ENCODE data around the gene EXOC4.
"Not testable (repeated sequence)": the region's sequence is repeated elsewhere in the genome, so short reads cannot be mapped to it uniquely, and the experiment has no call there.

Gene EXOC4

GRCh38 chr7:133638857-133639256 is 386.0 kb downstream of the EXOC4 start:
- Histone ChIP-seq H3K36me3 (ENCODE audit: insufficient read depth, low read length) (no peaks in the 10 kb centered on the region), H3K4me1 (ENCODE audit: insufficient read depth, low read length) (no peaks in the 10 kb centered on the region), H3K4me3 (ENCODE audit: low read depth in 1 of 2, low read length in 2 of 2) (no peak overlapping the region), H3K27me3 (ENCODE audit: control insufficient read depth in 1 of 2, insufficient read depth in 2 of 2, low read length in 2 of 2) (no peaks in the 10 kb centered on the region), H3K9ac (ENCODE audit: low read length) (no peak overlapping the region), H3K27ac (ENCODE audit: low read depth, low read length) (no peak overlapping the region), H3K9me3 (ENCODE audit: low read length) (no peaks in the 10 kb centered on the region)

- Histone ChIP-seq H3K9ac (ENCODE audit: low read length) (no peak overlapping the region), H3K4me1 (ENCODE audit: insufficient read depth, low read length) (peaks cover 10% of the 10 kb centered on the region), H3K4me3 (ENCODE audit: low read depth in 1 of 2, low read length in 2 of 2) (no peak overlapping the region), H3K27me3 (ENCODE audit: control insufficient read depth in 1 of 2, insufficient read depth in 2 of 2, low read length in 2 of 2) (no peaks in the 10 kb centered on the region), H3K27ac (ENCODE audit: low read depth, low read length) (no peak overlapping the region), H3K9me3 (ENCODE audit: low read length) (no peaks in the 10 kb centered on the region), H3K36me3 (ENCODE audit: insufficient read depth, low read length) (no peaks in the 10 kb centered on the region)
Measured at GRCh38 chr7:133641436-133641835, 388.6 kb downstream of the EXOC4 start.

- Histone ChIP-seq H3K9me3 (ENCODE audit: low read length) (no peaks in the 10 kb centered on the region), H3K9ac (ENCODE audit: low read length) (no peak overlapping the region), H3K4me3 (ENCODE audit: low read depth in 1 of 2, low read length in 2 of 2) (no peak overlapping the region), H3K36me3 (ENCODE audit: insufficient read depth, low read length) (no peaks in the 10 kb centered on the region), H3K27me3 (ENCODE audit: control insufficient read depth in 1 of 2, insufficient read depth in 2 of 2, low read length in 2 of 2) (no peaks in the 10 kb centered on the region), H3K4me1 (ENCODE audit: insufficient read depth, low read length) (peaks cover 16% of the 10 kb centered on the region), H3K27ac (ENCODE audit: low read depth, low read length) (no peak overlapping the region)
Measured at GRCh38 chr7:133642907-133643306, 390.0 kb downstream of the EXOC4 start.

- not testable (repeated sequence) for H3K4me3 ChIP-seq (ENCODE audit: low read depth in 1 of 2, low read length in 2 of 2); H3K36me3 ChIP-seq (ENCODE audit: insufficient read depth, low read length); H3K9me3 ChIP-seq (ENCODE audit: low read length); H3K27ac ChIP-seq (ENCODE audit: low read depth, low read length); H3K9ac ChIP-seq (ENCODE audit: low read length); H3K27me3 ChIP-seq (ENCODE audit: control insufficient read depth in 1 of 2, insufficient read depth in 2 of 2, low read length in 2 of 2)
- peaks cover 16% of the 10 kb centered on the region for H3K4me1 ChIP-seq (ENCODE audit: insufficient read depth, low read length)
Measured at GRCh38 chr7:133643652-133644051, 390.8 kb downstream of the EXOC4 start.

- no peaks in the 10 kb centered on the region for H3K36me3 ChIP-seq (ENCODE audit: insufficient read depth, low read length)
- no peak overlapping the region for H3K27ac ChIP-seq (ENCODE audit: low read depth, low read length)
- no peaks in the 10 kb centered on the region for H3K9me3 ChIP-seq (ENCODE audit: low read length)
- H3K4me3 ChIP-seq (ENCODE audit: low read depth in 1 of 2, low read length in 2 of 2): no peak overlapping the region
- no peaks in the 10 kb centered on the region for H3K27me3 ChIP-seq (ENCODE audit: control insufficient read depth in 1 of 2, insufficient read depth in 2 of 2, low read length in 2 of 2)
- peaks cover 16% of the 10 kb centered on the region for H3K4me1 ChIP-seq (ENCODE audit: insufficient read depth, low read length)
- no peak overlapping the region for H3K9ac ChIP-seq (ENCODE audit: low read length)
Measured at GRCh38 chr7:133645884-133646391, 393.1 kb downstream of the EXOC4 start.

- no peak overlapping the region for H3K4me3 ChIP-seq (ENCODE audit: low read depth in 1 of 2, low read length in 2 of 2)
- no peaks in the 10 kb centered on the region for H3K27me3 ChIP-seq (ENCODE audit: control insufficient read depth in 1 of 2, insufficient read depth in 2 of 2, low read length in 2 of 2)
Measured at GRCh38 chr7:133646472-133647315, 393.8 kb downstream of the EXOC4 start.

GRCh38 chr7:133649593-133649992 is 396.7 kb downstream of the EXOC4 start:
- H3K4me1 ChIP-seq (ENCODE audit: insufficient read depth, low read length): peaks cover 16% of the 10 kb centered on the region
- H3K9ac ChIP-seq (ENCODE audit: low read length): no peak overlapping the region
- no peaks in the 10 kb centered on the region for H3K27me3 ChIP-seq (ENCODE audit: control insufficient read depth in 1 of 2, insufficient read depth in 2 of 2, low read length in 2 of 2)
- H3K27ac ChIP-seq (ENCODE audit: low read depth, low read length): no peak overlapping the region
- no peak overlapping the region for H3K4me3 ChIP-seq (ENCODE audit: low read depth in 1 of 2, low read length in 2 of 2)
- no peaks in the 10 kb centered on the region for H3K36me3 ChIP-seq (ENCODE audit: insufficient read depth, low read length)
- H3K9me3 ChIP-seq (ENCODE audit: low read length): no peaks in the 10 kb centered on the region

More at GRCh38 chr7:133646472-133647315, 393.8 kb downstream of the EXOC4 start:
- H3K36me3 ChIP-seq (ENCODE audit: insufficient read depth, low read length): no peaks in the 10 kb centered on the region
- no peak overlapping the region for H3K9ac ChIP-seq (ENCODE audit: low read length)
- H3K4me1 ChIP-seq (ENCODE audit: insufficient read depth, low read length): peaks cover 16% of the 10 kb centered on the region
- no peak overlapping the region for H3K27ac ChIP-seq (ENCODE audit: low read depth, low read length)
- H3K9me3 ChIP-seq (ENCODE audit: low read length): no peaks in the 10 kb centered on the region

GRCh38 chr7:133650069-133650468 is 397.2 kb downstream of the EXOC4 start:
- Histone ChIP-seq H3K9ac (ENCODE audit: low read length) (no peak overlapping the region), H3K36me3 (ENCODE audit: insufficient read depth, low read length) (no peaks in the 10 kb centered on the region), H3K27me3 (ENCODE audit: control insufficient read depth in 1 of 2, insufficient read depth in 2 of 2, low read length in 2 of 2) (no peaks in the 10 kb centered on the region), H3K4me3 (ENCODE audit: low read depth in 1 of 2, low read length in 2 of 2) (no peak overlapping the region), H3K27ac (ENCODE audit: low read depth, low read length) (no peak overlapping the region), H3K9me3 (ENCODE audit: low read length) (no peaks in the 10 kb centered on the region), H3K4me1 (ENCODE audit: insufficient read depth, low read length) (peaks cover 16% of the 10 kb centered on the region)

GRCh38 chr7:133650487-133651300 is 397.8 kb downstream of the EXOC4 start:
- Histone ChIP-seq H3K36me3 (ENCODE audit: insufficient read depth, low read length) (no peaks in the 10 kb centered on the region), H3K27me3 (ENCODE audit: control insufficient read depth in 1 of 2, insufficient read depth in 2 of 2, low read length in 2 of 2) (no peaks in the 10 kb centered on the region), H3K4me3 (ENCODE audit: low read depth in 1 of 2, low read length in 2 of 2) (no peak overlapping the region), H3K9ac (ENCODE audit: low read length) (no peak overlapping the region), H3K27ac (ENCODE audit: low read depth, low read length) (no peak overlapping the region), H3K4me1 (ENCODE audit: insufficient read depth, low read length) (peaks cover 13% of the 10 kb centered on the region), H3K9me3 (ENCODE audit: low read length) (no peaks in the 10 kb centered on the region)

GRCh38 chr7:133652547-133652946 is 399.7 kb downstream of the EXOC4 start:
- no peaks in the 10 kb centered on the region for H3K36me3 ChIP-seq (ENCODE audit: insufficient read depth, low read length)
- no peak overlapping the region for H3K9ac ChIP-seq (ENCODE audit: low read length)
- H3K4me3 ChIP-seq (ENCODE audit: low read depth in 1 of 2, low read length in 2 of 2): no peak overlapping the region
- no peaks in the 10 kb centered on the region for H3K27me3 ChIP-seq (ENCODE audit: control insufficient read depth in 1 of 2, insufficient read depth in 2 of 2, low read length in 2 of 2)
- no peaks in the 10 kb centered on the region for H3K4me1 ChIP-seq (ENCODE audit: insufficient read depth, low read length)
- H3K27ac ChIP-seq (ENCODE audit: low read depth, low read length): no peak overlapping the region
- H3K9me3 ChIP-seq (ENCODE audit: low read length): no peaks in the 10 kb centered on the region

GRCh38 chr7:133654547-133654946 is 401.7 kb downstream of the EXOC4 start:
- Histone ChIP-seq H3K4me1 (ENCODE audit: insufficient read depth, low read length) (no peaks in the 10 kb centered on the region), H3K27ac (ENCODE audit: low read depth, low read length) (no peak overlapping the region), H3K9ac (ENCODE audit: low read length) (no peak overlapping the region), H3K27me3 (ENCODE audit: control insufficient read depth in 1 of 2, insufficient read depth in 2 of 2, low read length in 2 of 2) (no peaks in the 10 kb centered on the region), H3K9me3 (ENCODE audit: low read length) (no peaks in the 10 kb centered on the region), H3K4me3 (ENCODE audit: low read depth in 1 of 2, low read length in 2 of 2) (no peak overlapping the region), H3K36me3 (ENCODE audit: insufficient read depth, low read length) (no peaks in the 10 kb centered on the region)

Data from muscle layer of colon (tissue), 2 donors.